ENCODE data around the gene STAMBPL1. TPM values are rescaled to one million over a fixed set of nuclear protein-coding genes. Genes with fewer than 3 reads are reported as not detected.

STAMBPL1 gene
- total and polyA plus RNA-seq, 3 experiments from 2014 or later, result 10.6 to 24.7 (median 22.3) TPM

GRCh38 chr10:88888810-88889445, 8.9 kb downstream of the STAMBPL1 start:
- Mint-ChIP-seq H3K4me3 (peak overlapping the region in 1 of 7 donors; percentile 9), H3K4me1 (peaks cover 70 to 90% (median 88%) of the 10 kb centered on the region in 3 donors), H3K27ac (peak overlapping the region in 1 of 8 donors; percentile 4), H3K36me3 (peaks cover 0 to 6% (median 3%) of the 10 kb centered on the region in 3 donors), H3K9me3 (no peaks in the 10 kb centered on the region), H3K27me3 (no peaks in the 10 kb centered on the region)
- Histone ChIP-seq H3K27ac (ENCODE audit: low read depth, low read length) (no peak overlapping the region), H3K27me3 (ENCODE audit: insufficient read depth, low read length, poor library complexity, severe bottlenecking) (no peaks in the 10 kb centered on the region), H3K9me3 (ENCODE audit: low read length) (no peaks in the 10 kb centered on the region), H3K4me1 (ENCODE audit: insufficient read depth, low read length) (peaks cover 41% of the 10 kb centered on the region), H3K36me3 (ENCODE audit: insufficient read depth, low read length) (no peaks in the 10 kb centered on the region), H3K4me3 (ENCODE audit: low read length) (no peak overlapping the region)
- CTCF ChIA-PET, result no interaction called here
- DNase-seq, result no peak
- POLR2A ChIA-PET, result interaction anchor here (1.5 kb wide), 1 partner anchor 9 kb away, joined by 5 read pairs; the partner anchor contains the start of gene STAMBPL1

DNA sequence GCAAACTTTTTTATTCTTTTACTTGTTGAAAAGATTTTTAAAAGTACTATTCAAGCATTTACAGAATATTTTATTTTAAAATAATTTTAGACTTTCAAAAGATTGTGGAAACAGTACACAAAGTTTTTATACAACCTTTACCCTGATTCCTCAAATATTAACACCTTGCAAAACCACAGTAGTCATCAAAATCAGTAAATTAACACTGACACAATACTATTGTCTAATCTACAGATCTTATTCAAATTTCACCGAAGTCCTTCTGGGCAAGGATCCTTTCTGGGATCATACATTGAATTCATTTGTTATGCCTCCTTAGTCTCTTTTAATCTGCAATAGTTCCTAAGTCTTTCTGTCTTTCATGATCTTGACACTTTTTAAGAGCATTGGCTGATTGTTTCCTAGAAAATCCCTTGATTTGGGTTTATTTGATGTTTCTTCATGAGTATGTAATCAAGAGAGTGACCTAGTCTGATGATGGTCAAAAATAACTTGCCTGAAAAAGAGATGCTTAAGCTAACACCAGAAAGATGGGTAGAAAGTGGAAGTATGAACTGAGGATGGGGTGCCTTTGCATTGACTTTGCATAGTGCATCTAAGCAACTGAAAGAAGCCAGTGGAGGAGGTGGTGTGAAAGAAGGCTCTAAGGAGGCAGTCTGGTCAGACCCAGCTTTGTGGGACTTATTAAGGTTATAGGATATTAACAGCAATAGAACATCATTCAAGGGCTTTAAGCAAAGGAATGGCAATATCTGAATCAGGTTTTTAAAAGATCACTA, 9.7 kb downstream of the STAMBPL1 start:
- DNase-seq, result no peak
- Histone ChIP-seq H3K9me3 (ENCODE audit: low read length) (no peaks in the 10 kb centered on the region), H3K27ac (ENCODE audit: low read depth, low read length) (no peak overlapping the region), H3K4me3 (ENCODE audit: low read length) (no peak overlapping the region), H3K27me3 (ENCODE audit: insufficient read depth, low read length, poor library complexity, severe bottlenecking) (no peaks in the 10 kb centered on the region), H3K36me3 (ENCODE audit: insufficient read depth, low read length) (no peaks in the 10 kb centered on the region), H3K4me1 (ENCODE audit: insufficient read depth, low read length) (peaks cover 33% of the 10 kb centered on the region)
- ChIA-PET CTCF (interaction anchor here (1.2 to 1.3 kb wide), 2 partner anchors 10 to 44 kb away, joined by 3 read pairs; no protein-coding TSS in a partner anchor), POLR2A (interaction anchor here (1.5 kb wide), 1 partner anchor 10 kb away, joined by 5 read pairs; the partner anchor contains the start of gene STAMBPL1)
- no peaks in the 10 kb centered on the region for H3K27me3 Mint-ChIP-seq
- no peaks in the 10 kb centered on the region for H3K9me3 Mint-ChIP-seq
- peaks cover 65 to 88% (median 85%) of the 10 kb centered on the region in 3 donors for H3K4me1 Mint-ChIP-seq
- peaks cover 0 to 11% (median 4%) of the 10 kb centered on the region in 3 donors for H3K36me3 Mint-ChIP-seq
- H3K4me3 Mint-ChIP-seq, result peak overlapping the region in 3 of 7 donors; percentile 3 to 29 (median 14)
- peak overlapping the region in 3 of 8 donors; percentile 2 to 8 (median 3) for H3K27ac Mint-ChIP-seq

DNA sequence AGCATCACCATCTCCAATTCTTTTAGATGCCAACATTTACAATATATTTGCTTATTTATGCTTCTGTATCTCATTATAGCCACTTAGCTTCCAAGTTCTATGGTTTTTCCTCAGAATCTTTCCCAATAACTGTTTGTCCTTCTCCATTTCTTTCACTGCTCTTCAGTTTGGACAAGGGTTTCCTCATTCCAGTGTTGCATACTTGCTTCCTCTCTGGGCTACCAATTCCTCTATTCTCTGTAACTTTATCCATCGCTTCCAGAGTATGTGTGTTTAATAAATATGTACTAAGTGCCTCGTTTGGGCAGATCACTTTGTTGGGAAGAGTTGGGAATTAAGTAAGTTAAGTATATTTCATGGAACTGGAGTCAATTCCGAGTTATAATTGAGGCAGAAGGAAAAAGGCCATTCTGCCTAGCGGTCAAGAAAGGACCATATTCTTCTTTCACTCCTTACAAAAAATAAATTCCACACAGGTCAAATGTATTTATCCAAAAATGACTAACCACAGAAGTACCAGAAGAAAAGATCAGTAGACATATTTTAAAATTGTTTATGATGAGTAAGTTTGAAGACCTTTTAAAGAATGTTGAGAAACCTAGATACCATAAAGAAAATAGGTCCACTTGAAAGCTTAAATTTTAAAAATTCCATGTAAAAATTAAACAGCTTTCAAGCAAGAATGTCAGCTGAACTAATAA, 10.8 kb downstream of the STAMBPL1 start:
- H3K4me1 Mint-ChIP-seq, result peaks cover 62 to 85% (median 82%) of the 10 kb centered on the region in 3 donors
- peaks cover 37% of the 10 kb centered on the region for H3K4me1 ChIP-seq (ENCODE audit: insufficient read depth, low read length)

GRCh38 chr10:88892222-88892967, 12.3 kb downstream of the STAMBPL1 start:
- Mint-ChIP-seq H3K27ac (peak overlapping the region in 3 of 8 donors; percentile 12 to 72 (median 18)), H3K4me1 (peaks cover 66 to 85% (median 82%) of the 10 kb centered on the region in 3 donors), H3K27me3 (no peaks in the 10 kb centered on the region), H3K4me3 (peak overlapping the region in 1 of 7 donors; percentile 15), H3K36me3 (peaks cover 0 to 21% (median 10%) of the 10 kb centered on the region in 3 donors), H3K9me3 (no peaks in the 10 kb centered on the region)
- no peaks in the 10 kb centered on the region for H3K36me3 ChIP-seq (ENCODE audit: insufficient read depth, low read length)
- ChIA-PET POLR2A (interaction anchor here (0.7 kb wide), 2 partner anchors 26 to 70 kb away, joined by 3 to 4 read pairs; no protein-coding TSS in a partner anchor), CTCF (interaction anchor here (1.2 to 1.6 kb wide), 3 partner anchors 10 to 40 kb away, joined by 3 to 5 read pairs (median 3); partner anchors contain the start of gene STAMBPL1)
- no peaks in the 10 kb centered on the region for H3K27me3 ChIP-seq (ENCODE audit: insufficient read depth, low read length, poor library complexity, severe bottlenecking)
- H3K4me3 ChIP-seq (ENCODE audit: low read length), result no peak overlapping the region
- no peaks in the 10 kb centered on the region for H3K9me3 ChIP-seq (ENCODE audit: low read length)
- H3K27ac ChIP-seq (ENCODE audit: low read depth, low read length), result no peak overlapping the region
- H3K4me1 ChIP-seq (ENCODE audit: insufficient read depth, low read length), result peaks cover 42% of the 10 kb centered on the region
- no peak for DNase-seq

More for the DNA sequence above, 10.8 kb downstream of the STAMBPL1 start:
- Mint-ChIP-seq H3K36me3 (peaks cover 0 to 17% (median 7%) of the 10 kb centered on the region in 3 donors), H3K4me3 (no peak overlapping the region), H3K27ac (no peak overlapping the region), H3K9me3 (no peaks in the 10 kb centered on the region), H3K27me3 (no peaks in the 10 kb centered on the region)
- CTCF ChIA-PET, result interaction anchor here (1.2 to 1.3 kb wide), 2 partner anchors 9 to 42 kb away, joined by 3 read pairs; no protein-coding TSS in a partner anchor
- Histone ChIP-seq H3K27me3 (ENCODE audit: insufficient read depth, low read length, poor library complexity, severe bottlenecking) (no peaks in the 10 kb centered on the region), H3K9me3 (ENCODE audit: low read length) (no peaks in the 10 kb centered on the region), H3K4me3 (ENCODE audit: low read length) (no peak overlapping the region), H3K27ac (ENCODE audit: low read depth, low read length) (no peak overlapping the region), H3K36me3 (ENCODE audit: insufficient read depth, low read length) (no peaks in the 10 kb centered on the region)
- no peak for DNase-seq
- POLR2A ChIA-PET, result no interaction called here

DNA sequence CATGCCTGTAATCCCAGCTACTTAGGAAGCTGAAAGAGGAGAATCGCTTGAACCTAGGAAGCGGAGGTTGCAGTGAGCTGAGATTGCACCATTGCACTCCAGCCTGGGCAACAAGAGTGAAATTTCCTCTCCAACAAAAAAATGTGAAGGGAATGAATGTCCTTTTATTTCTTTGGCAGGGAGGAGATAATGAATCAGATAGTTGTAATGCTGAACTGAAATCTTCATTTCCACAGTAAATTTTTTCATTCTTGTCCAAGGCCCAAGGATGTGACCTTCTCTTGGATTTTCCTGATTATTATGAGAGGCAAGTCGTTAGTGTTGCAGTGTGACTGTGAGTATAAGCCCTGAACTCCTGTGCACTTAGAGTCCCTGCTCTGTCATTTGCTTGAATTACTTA, 13.6 kb downstream of the STAMBPL1 start:
- Mint-ChIP-seq H3K27ac (no peak overlapping the region), H3K4me3 (no peak overlapping the region), H3K4me1 (peaks cover 64 to 85% (median 82%) of the 10 kb centered on the region in 3 donors), H3K36me3 (peaks cover 0 to 21% (median 10%) of the 10 kb centered on the region in 3 donors), H3K27me3 (no peaks in the 10 kb centered on the region), H3K9me3 (no peaks in the 10 kb centered on the region)
- POLR2A ChIA-PET, result no interaction called here
- Histone ChIP-seq H3K36me3 (ENCODE audit: insufficient read depth, low read length) (no peaks in the 10 kb centered on the region), H3K4me3 (ENCODE audit: low read length) (no peak overlapping the region), H3K27me3 (ENCODE audit: insufficient read depth, low read length, poor library complexity, severe bottlenecking) (no peaks in the 10 kb centered on the region), H3K9me3 (ENCODE audit: low read length) (no peaks in the 10 kb centered on the region), H3K27ac (ENCODE audit: low read depth, low read length) (no peak overlapping the region), H3K4me1 (ENCODE audit: insufficient read depth, low read length) (peaks cover 34% of the 10 kb centered on the region)
- CTCF ChIA-PET, result interaction anchor here (1.3 kb wide), 1 partner anchor 59 kb away, joined by 3 read pairs; no protein-coding TSS in a partner anchor
- no peak for DNase-seq

DNA sequence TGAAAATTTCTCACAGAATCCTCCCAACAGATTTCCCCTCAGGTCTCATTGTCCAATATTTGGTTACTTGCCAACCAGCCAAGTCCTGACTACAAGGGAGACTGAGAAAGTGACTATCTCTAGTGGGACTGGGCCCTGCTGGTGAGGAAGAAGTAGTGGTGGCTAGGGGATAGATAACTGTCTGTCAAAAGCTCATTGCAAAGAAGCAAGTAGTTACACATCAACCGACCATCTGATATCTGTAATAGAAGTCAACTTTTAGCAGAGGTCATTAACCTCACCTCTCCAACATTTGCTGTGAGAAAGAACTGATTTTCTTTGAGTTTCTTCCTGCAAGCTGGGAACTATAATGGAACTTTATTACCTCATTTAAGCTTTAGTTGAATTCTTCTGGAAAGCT, 15.2 kb downstream of the STAMBPL1 start:
- CTCF ChIA-PET, result interaction anchor here (0.9 to 1.0 kb wide), 2 partner anchors 10 to 59 kb away, joined by 3 to 4 read pairs; no protein-coding TSS in a partner anchor
- peaks cover 31% of the 10 kb centered on the region for H3K4me1 ChIP-seq (ENCODE audit: insufficient read depth, low read length)
- POLR2A ChIA-PET, result interaction anchor here (0.9 kb wide), 1 partner anchor 15 kb away, joined by 5 read pairs; the partner anchor contains the start of gene STAMBPL1
- no peaks in the 10 kb centered on the region for H3K27me3 Mint-ChIP-seq
- DNase-seq, result no peak
- H3K9me3 ChIP-seq (ENCODE audit: low read length), result no peaks in the 10 kb centered on the region
- H3K4me1 Mint-ChIP-seq, result peaks cover 58 to 82% (median 79%) of the 10 kb centered on the region in 3 donors
- no peak overlapping the region for H3K27ac Mint-ChIP-seq
- H3K9me3 Mint-ChIP-seq, result no peaks in the 10 kb centered on the region
- H3K36me3 ChIP-seq (ENCODE audit: insufficient read depth, low read length), result no peaks in the 10 kb centered on the region
- H3K4me3 ChIP-seq (ENCODE audit: low read length), result no peak overlapping the region
- no peak overlapping the region for H3K4me3 Mint-ChIP-seq
- peaks cover 0 to 26% (median 13%) of the 10 kb centered on the region in 3 donors for H3K36me3 Mint-ChIP-seq
- H3K27me3 ChIP-seq (ENCODE audit: insufficient read depth, low read length, poor library complexity, severe bottlenecking), result no peaks in the 10 kb centered on the region
- H3K27ac ChIP-seq (ENCODE audit: low read depth, low read length), result no peak overlapping the region

- Mint-ChIP-seq H3K9me3 (no peaks in the 10 kb centered on the region), H3K4me3 (peak overlapping the region in 1 of 7 donors; percentile 22), H3K27me3 (no peaks in the 10 kb centered on the region), H3K36me3 (peaks cover 0 to 32% (median 13%) of the 10 kb centered on the region in 3 donors), H3K4me1 (peaks cover 63 to 86% (median 79%) of the 10 kb centered on the region in 3 donors), H3K27ac (peak overlapping the region in 5 of 8 donors; percentile 5 to 58 (median 31))
- Histone ChIP-seq H3K36me3 (ENCODE audit: insufficient read depth, low read length) (no peaks in the 10 kb centered on the region), H3K9me3 (ENCODE audit: low read length) (no peaks in the 10 kb centered on the region), H3K4me3 (ENCODE audit: low read length) (no peak overlapping the region), H3K27me3 (ENCODE audit: insufficient read depth, low read length, poor library complexity, severe bottlenecking) (no peaks in the 10 kb centered on the region), H3K4me1 (ENCODE audit: insufficient read depth, low read length) (peaks cover 40% of the 10 kb centered on the region), H3K27ac (ENCODE audit: low read depth, low read length) (no peak overlapping the region)
- ChIA-PET POLR2A (no interaction called here), CTCF (no interaction called here)
- DNase-seq, result no peak
These were observed 16.4 kb downstream of the STAMBPL1 start for GRCh38 chr10:88896372-88896993.
